NCI-H748 (cell line): ENCODE measurements around the gene S100PBP.

ENCODE experiments used
- DNase-seq: peaks from one replicate; lab custom pipeline; 2025; ENCODE audit not compliant: unreplicated experiment; lab: John Stamatoyannopoulos, UW

S100PBP gene

DNA sequence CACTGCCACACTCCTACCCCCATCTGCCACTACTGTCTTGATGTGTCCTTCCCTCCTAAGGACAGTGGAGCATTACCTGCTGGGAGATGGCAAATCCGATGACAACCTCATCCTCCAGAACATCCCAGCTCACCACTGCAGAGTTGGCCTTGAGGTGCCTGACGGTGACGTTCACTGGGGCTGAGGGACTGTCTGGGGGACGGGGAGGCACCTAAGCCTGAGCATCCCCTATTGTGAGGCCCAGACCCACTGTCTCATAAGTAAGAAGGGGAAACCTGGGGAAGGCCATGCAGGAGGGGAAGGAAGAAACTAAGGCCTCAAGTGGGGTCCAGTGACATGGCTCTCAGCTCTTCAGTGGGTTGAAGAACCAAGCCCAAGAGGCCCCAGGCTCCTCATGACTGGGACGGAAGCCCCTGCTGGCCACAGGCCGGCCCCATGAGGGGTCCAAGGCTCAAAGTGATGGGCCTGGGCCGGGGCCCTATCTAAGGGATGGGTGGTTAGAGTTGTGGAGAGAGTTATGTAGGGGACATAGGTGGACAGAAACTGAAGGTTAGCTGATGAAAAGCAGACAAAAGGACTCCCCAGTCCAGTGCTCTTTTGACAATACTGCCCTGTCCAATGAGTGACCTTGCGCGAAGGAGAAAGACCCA is 51.5 kb downstream of the S100PBP start:
- no peak for DNase-seq

GRCh38 chr1:32869923-32870614 is 52.6 kb downstream of the S100PBP start:
- no peak for DNase-seq

DNA sequence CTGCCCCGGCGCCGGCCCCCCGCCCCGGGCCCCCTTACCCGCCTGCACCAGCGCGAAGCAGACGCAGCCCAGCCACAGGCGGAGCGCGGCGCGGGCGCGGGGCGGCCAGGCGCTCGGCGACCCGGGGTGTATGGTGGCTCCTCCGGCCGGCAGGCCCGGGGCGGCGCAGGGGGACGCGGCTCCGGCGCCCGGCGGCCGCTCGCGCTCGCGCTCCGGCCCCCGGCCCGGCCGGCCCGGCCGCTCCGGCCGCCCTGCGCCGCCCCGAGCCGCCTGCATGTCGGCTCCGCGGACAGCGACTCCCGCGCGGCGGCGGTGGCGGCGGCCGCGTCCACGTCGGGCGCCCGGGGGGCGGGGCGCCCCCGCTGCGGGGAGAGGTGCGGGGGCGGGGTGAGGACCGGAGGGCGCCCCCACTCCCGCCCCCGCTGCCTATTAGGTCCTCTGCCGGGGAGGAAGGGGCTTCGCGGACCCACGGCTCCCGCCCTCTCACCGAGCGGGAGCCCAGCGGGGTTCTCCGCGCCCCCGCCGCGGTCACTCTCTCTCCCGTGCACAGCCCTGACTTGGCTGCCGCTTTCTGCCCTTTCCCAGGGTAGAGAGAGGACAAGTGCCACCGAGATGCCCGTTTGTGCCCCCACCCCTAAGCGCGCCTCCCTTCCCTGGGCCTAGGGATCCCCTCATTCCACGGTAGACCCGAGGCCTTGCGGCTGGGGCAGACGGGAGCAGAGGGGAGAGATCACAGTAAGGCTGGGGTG is 53.3 kb downstream of the S100PBP start, which contains the start of gene FNDC5:
Gene FNDC5, minus strand, starts transcription at position 298 of the 749 bp plus-strand sequence.
- DNase-seq, result peak; percentile 48

DNA sequence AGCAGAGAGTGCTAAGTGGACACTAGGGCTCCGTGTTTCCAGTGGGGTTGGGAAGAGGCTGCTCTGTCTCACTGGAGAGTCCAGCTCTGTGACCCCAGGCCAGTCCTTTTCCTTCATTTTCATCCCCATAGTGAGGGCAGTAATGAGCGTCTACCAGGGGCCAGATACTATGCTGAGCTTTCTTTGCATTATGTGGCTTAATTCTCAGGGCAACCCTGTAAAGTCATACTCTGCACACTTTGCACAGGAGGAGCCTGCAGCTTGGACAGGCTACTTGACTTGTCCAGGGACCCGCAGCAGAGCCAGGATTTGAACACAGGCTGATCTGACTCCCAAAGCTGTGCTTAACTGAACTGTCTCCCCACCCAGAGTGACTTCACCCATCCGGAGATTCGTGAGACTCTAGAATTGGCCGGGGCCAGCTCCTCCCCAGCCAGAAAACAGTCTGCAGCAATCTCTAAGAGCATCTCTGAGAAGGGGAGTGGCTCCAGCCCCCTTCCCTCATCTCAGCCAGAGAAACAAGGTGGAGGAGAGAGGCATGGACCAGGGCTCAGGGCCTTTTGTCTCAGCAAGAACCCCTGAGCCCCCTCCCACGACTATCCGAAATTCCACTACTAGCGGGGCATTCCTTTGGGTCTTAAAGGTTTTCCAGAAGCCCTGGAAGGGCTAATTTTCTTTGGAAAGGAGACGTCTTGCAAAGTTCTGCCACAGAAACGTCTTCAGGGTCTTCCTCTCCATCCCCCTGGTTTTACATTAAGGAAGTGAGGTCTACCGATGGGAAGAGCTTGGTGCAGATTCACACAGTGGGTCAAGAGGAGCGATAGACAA is 54.1 kb downstream of the S100PBP start:
- peak; percentile 33 for DNase-seq

DNA sequence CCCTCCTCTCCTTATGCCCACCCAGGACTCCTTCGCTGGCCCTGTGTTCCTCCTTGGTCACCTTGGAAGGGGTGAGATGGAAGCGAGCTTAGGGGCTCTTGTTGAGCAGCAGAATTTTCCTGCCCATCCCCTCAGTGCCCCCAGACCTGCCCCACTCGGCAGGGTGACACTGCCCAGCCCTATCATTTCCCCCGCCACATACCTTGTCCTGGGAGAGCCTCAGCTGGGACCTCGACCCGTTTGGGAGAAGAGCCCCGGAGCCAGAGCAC is 54.7 kb downstream of the S100PBP start:
- no peak for DNase-seq

DNA sequence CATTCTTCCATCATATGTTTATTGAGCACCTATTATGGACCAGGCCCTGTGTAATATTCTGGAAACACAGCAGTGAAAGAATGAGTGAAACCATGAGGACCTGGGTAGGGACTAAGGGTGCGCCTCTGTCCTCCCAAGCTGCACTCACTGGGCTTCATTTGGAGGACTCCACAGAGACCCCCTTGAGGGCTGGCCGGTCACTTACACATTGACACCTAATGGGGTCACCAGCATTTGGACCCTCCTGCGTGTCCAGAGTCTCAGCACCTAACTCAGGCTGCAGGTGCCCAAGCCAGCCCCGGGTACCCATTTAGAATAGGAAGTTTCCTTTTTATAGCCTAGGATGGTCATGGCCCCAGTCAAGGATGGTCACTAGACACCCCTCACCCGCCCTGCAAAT is 56.0 kb downstream of the S100PBP start:
- DNase-seq, result no peak

DNA sequence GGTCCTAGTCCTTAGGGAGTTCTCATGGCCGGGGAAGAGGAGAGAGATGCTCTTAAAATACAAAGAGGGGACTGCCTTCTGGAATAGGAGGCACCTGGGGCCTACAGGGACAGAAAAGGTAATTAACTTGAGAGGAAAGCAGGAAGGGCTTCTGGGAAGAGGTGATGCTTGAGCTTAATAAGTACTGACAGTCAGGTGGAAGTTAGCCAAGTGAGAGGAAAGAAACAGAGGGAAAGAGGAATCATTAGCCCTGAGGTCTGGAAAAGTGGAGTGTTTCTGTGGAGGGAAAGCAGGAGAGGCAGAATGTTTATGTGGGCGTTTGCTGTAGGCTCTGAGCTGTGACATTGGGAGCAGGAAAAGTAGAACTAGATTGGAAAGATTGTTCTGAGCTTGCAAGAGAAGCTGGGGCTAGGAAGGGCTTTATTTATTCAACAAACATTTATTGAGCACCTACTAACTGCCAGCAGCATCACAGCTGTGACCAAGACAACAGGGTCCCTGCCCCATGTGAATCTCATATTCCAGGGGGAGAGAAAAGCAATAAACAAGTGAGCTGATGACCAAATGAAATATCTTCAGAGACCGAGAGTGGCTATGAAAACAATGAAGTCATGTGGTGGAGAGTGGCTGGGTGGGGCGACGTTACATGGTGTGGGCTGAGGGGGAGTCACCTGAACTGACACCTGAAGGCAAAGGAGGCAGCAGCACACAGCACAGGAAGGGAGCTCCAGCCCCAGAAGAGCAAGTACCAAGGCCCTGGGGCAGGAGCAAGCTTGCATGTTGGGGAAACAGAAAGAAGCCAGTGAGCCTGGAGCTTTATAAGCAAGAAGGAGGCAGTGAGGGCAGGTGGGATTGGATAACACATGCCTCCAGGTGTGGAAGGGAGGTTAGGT is 57.7 kb downstream of the S100PBP start:
- no peak for DNase-seq

DNA sequence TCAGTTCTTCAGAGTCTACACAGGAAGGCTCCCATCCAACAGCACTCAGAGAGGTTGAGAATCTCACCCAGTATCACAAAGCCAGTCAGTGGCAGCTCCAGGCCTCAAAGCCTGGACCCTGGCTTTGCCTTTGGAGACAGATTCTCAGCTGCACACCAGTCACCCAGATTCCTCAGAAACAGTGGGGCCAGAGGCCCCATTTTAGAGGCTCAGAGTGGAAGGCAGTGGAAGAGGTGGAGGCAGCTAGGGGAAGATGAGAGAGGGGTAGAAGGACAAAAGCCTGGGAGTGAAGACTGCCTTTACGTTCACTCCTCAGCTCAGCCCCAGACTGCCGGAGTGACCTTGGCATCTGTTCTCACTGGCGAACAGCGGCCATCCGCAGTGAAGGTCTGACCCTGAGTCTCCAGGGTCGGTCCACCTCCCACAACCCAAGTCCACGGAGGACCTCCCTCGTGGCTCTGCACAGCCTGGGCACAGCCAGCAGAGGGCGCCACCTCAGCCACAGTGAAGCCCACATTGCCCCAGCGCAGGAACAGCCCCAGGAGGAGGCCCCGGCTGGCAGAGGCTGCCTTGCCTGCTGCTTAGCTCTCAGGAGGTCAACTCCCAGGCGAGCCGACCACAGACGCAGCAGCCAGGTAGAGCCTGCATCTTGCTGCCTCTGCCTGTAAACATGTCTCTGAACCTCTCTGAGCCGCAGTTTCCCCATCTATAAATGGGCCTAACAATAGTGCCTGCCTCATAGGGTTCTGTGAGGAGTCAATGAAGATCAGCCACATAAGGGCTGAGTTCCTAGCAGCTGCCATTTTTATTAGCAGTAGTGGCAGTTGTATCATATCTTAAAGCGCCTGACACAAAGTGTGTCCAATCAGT is 59.1 kb downstream of the S100PBP start:
- peak; percentile 53 for DNase-seq

GRCh38 chr1:32877211-32878110 is 60.0 kb downstream of the S100PBP start:
- no peak for DNase-seq

DNA sequence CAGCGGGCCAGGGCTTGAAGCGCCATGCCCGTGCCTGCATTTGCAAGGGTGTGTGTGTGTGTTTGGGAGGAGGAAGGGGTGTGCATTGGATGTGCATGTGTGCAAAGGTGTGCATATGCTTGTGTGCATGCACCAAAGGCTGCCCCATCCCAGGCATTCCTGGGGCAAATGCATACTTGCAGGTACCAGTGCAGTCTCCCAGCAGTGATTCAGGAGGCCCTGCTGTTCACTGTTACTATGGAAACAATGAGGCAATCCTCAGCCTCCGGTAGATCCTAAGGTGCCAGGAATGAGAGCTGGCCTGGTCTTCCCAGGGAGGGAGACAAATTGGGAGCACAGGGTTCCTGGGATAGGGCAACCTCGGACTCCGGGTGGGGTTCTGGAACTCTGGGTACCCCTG is 60.7 kb downstream of the S100PBP start:
- DNase-seq, result peak; percentile 49

DNA sequence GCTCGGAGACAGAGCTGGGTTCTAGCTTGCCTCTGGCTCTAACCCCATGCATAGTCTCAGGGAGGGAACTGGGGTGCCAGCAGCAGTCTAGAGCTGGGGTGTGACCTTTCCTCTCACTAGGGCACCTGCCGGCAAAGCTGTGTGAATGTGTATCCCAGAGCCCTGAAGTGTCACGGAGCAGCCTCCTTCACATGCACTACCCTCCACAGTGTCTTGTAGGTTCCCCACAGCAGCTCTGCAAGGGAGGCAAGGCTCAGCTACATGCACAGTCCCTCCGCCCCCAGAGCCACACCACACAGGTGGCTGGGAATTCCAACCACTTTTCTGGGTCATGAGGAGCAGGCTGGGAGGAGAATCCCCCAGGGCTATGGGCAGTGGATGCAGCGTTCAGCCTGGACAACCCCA is 61.2 kb downstream of the S100PBP start:
- no peak for DNase-seq

GRCh38 chr1:32881291-32881690 is 63.8 kb downstream of the S100PBP start:
- no peak for DNase-seq

DNA sequence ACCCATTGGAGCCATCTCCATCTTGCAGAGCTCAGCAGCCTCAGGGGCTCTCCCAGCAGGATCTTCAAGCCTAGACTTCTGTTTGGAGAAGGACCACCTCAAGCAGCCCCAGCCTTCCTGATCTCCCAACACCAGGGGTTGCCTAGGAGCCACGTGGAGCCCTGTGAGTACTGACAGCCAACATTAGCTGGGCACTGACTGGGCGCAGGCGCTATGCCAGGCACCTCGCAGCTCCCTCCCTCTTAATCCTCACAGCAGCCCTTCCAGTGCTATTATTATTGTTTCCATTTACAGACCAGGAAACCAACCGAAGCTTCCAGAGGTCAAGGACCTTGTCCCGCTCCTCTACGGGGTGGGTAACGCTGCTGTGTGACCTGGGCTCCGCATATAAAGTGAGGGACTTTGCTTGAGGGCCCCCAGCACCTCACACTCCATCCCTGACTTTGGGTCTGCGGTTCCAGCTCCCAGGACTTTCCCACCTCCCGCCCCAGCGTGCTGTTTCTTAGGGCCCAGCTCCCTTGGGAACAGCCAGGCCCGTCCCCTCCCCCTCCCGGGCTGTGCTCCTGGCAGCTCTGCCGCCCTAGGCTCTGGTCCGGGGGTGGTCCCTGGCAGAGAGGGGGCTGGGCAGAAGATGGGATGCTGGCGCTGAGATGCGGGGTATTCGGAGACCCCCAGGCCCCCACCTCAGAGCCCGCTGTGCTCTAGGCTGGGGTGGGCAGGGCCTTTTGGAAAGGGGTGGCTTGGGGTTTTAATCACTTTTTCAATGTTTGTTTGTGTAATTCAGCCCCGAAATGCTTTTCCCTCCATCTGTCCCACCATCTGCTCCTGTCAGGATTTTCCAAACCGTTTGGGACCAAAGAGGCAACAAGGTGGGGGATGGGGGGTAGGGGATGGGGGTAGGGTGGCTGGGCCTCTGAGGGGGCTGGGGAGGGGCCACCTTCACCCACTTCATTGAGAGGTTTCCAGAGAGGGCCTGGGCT is 64.7 kb downstream of the S100PBP start:
- no peak for DNase-seq

DNA sequence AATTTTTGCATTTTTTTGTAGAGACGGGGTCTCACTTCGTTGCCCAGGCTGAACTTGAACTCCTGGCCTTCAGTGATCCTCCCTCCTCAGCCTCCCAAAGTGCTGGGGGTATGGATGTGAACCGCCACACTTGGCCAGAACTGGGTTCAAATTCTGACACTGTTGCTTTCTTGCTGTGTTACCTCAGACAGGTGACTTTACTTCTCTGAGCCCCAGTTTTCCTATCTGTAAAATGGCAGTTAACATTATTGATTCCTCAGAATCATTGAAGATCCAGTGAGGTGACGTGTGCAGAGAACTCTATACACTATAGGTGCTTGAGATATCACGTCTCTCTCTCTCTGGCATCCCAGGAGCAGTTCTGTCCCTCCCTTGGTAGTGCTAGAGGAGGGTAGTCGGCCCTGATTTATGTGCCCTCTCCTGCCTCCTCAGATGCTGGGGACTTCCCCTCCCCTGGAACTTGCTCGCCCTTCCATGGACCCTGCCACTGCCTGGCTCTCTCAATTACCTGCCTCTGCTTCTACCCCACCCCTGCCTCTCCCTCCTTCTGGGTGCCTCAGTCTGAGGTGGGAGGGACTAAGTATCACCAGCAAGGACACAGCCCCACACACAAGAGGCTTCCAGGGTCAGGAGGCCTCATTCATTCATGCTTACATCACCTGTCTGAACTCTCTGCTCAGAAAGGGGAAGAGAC is 66.0 kb downstream of the S100PBP start:
- DNase-seq, result no peak

DNA sequence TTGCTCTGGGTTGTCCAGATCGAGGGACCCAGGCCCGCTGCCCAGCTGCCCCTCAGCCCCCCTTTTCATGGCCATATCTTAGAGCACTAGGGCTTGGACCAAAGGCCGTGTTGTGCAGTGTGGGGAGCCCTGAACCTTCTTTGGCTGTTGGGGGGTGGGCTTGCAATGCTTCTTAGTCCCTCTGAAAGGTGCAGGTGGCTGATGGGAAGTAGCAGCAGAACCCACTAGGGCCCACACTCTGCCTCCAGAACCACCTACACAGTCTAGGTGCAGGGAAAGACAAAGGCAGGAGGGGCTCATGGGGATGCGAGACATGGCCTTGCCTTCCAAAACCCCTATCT is 66.5 kb downstream of the S100PBP start:
- DNase-seq, result no peak

- DNase-seq, result no peak
These were observed 67.3 kb downstream of the S100PBP start for GRCh38 chr1:32884726-32885125.

GRCh38 chr1:32885676-32886003 is 68.2 kb downstream of the S100PBP start:
- DNase-seq, result no peak
